ENCODE results near the gene JAKMIP3.

The JAKMIP3 gene

GRCh38 chr10:132100556-132101349, 35.0 kb downstream of the JAKMIP3 start:
- no peak for DNase-seq (ENCODE audit: extremely low read depth, low read depth)
- H3K4me3 ChIP-seq (replicated peaks; ENCODE audit: low read depth, low read length), result no peak overlapping the region

GRCh38 chr10:132101529-132101928, 35.8 kb downstream of the JAKMIP3 start:
- no peak overlapping the region for H3K4me3 ChIP-seq (replicated peaks; ENCODE audit: low read depth, low read length)
- no peak for DNase-seq (ENCODE audit: extremely low read depth, low read depth)
- no peak for TF ChIP-seq CTCF (IDR thresholded peaks at IDR 0.05; ENCODE audit: low read depth, low read length, missing control alignments)

More at GRCh38 chr10:132100556-132101349, 35.0 kb downstream of the JAKMIP3 start:
- no peak for TF ChIP-seq CTCF (IDR thresholded peaks at IDR 0.05; ENCODE audit: low read depth, low read length, missing control alignments)

GRCh38 chr10:132102071-132102716, 36.4 kb downstream of the JAKMIP3 start:
- no peak for DNase-seq (ENCODE audit: extremely low read depth, low read depth)
- no peak overlapping the region for H3K4me3 ChIP-seq (replicated peaks; ENCODE audit: low read depth, low read length)
- no peak for TF ChIP-seq CTCF (IDR thresholded peaks at IDR 0.05; ENCODE audit: low read depth, low read length, missing control alignments)

GRCh38 chr10:132102717-132103110, 37.0 kb downstream of the JAKMIP3 start:
- no peak for DNase-seq (ENCODE audit: extremely low read depth, low read depth)
- no peak for TF ChIP-seq CTCF (IDR thresholded peaks at IDR 0.05; ENCODE audit: low read depth, low read length, missing control alignments)
- no peak overlapping the region for H3K4me3 ChIP-seq (replicated peaks; ENCODE audit: low read depth, low read length)

GRCh38 chr10:132103116-132103910, 37.6 kb downstream of the JAKMIP3 start:
- no peak for DNase-seq (ENCODE audit: extremely low read depth, low read depth)
- TF ChIP-seq CTCF (IDR thresholded peaks at IDR 0.05; ENCODE audit: low read depth, low read length, missing control alignments), result no peak
- no peak overlapping the region for H3K4me3 ChIP-seq (replicated peaks; ENCODE audit: low read depth, low read length)

- no peak for TF ChIP-seq CTCF (IDR thresholded peaks at IDR 0.05; ENCODE audit: low read depth, low read length, missing control alignments)
- no peak for DNase-seq (ENCODE audit: extremely low read depth, low read depth)
- no peak overlapping the region for H3K4me3 ChIP-seq (replicated peaks; ENCODE audit: low read depth, low read length)
These were observed 38.3 kb downstream of the JAKMIP3 start for GRCh38 chr10:132104062-132104461.

Data from HFF-Myc (cell line).